ENCODE results near the gene CDC25A.

The CDC25A gene

GRCh38 chr3:48194446-48195071 is 6.3 kb upstream of the CDC25A start:
- no peak for FAIRE-seq

GRCh38 chr3:48190911-48191310 is 2.7 kb upstream of the CDC25A start:
- no peak for FAIRE-seq

GRCh38 chr3:48189321-48189720 is 1.1 kb upstream of the CDC25A start:
- no peak for FAIRE-seq

- no peak for FAIRE-seq
Measured at GRCh38 chr3:48187579-48188265, 495 bp downstream of the CDC25A start.

- FAIRE-seq, result no peak
Measured at GRCh38 chr3:48187301-48187578, 977 bp downstream of the CDC25A start.

- FAIRE-seq, result no peak
Measured at GRCh38 chr3:48186631-48187300, 1.5 kb downstream of the CDC25A start.

GRCh38 chr3:48185129-48185528 is 3.1 kb downstream of the CDC25A start:
- FAIRE-seq, result no peak

- no peak for FAIRE-seq
Measured at GRCh38 chr3:48184299-48184698, 3.9 kb downstream of the CDC25A start.

- no peak for FAIRE-seq
Measured at GRCh38 chr3:48180531-48181253, 7.5 kb downstream of the CDC25A start.

- no peak for FAIRE-seq
Measured at GRCh38 chr3:48180021-48180420, 8.2 kb downstream of the CDC25A start.

- FAIRE-seq, result no peak
Measured at GRCh38 chr3:48178072-48178471, 10.1 kb downstream of the CDC25A start.

- FAIRE-seq, result no peak
Measured at GRCh38 chr3:48157950-48158376, 30.3 kb downstream of the CDC25A start.

- FAIRE-seq, result no peak
Measured at GRCh38 chr3:48157202-48157840, 30.9 kb downstream of the CDC25A start.

- FAIRE-seq, result no peak
Measured at GRCh38 chr3:48156163-48156562, 32.1 kb downstream of the CDC25A start.

- FAIRE-seq, result no peak
Measured at GRCh38 chr3:48155122-48155521, 33.1 kb downstream of the CDC25A start.

- FAIRE-seq, result no peak
Measured at GRCh38 chr3:48151807-48152427, 36.3 kb downstream of the CDC25A start.

GRCh38 chr3:48151058-48151806 is 37.0 kb downstream of the CDC25A start:
- no peak for FAIRE-seq

GRCh38 chr3:48143992-48144391 is 44.2 kb downstream of the CDC25A start:
- no peak for FAIRE-seq

- FAIRE-seq, result no peak
Measured at GRCh38 chr3:48143567-48143966, 44.6 kb downstream of the CDC25A start.

- no peak for FAIRE-seq
Measured at GRCh38 chr3:48142316-48142870, 45.8 kb downstream of the CDC25A start.

- no peak for FAIRE-seq
Measured at GRCh38 chr3:48141604-48142137, 46.5 kb downstream of the CDC25A start.

Measured in TTC549 (cell line).